Lower leg skin (tissue), 3 donors: Measurements from ENCODE around the gene FOXF1.

Source experiments
- POLR2A ChIP-seq, 2 donors: fragments of 450-650 bp; IDR thresholded peaks; one replicate each; pipeline ENCODE4 v1.6.1; 2016 to 2017; ENCODE audit warnings: antibody characterized with exemption in 2 of 2, mild to moderate bottlenecking in 1 of 2, moderate library complexity in 1 of 2
- TF ChIP-seq, protein P1 (sequence below), 3 donors: fragments of 450-650 bp; IDR thresholded peaks; one replicate each; pipeline ENCODE4 v1.5.1; 2016; ENCODE audit warnings: antibody characterized with exemption in 3 of 3, mild to moderate bottlenecking in 3 of 3, moderate library complexity in 2 of 3

DNA sequence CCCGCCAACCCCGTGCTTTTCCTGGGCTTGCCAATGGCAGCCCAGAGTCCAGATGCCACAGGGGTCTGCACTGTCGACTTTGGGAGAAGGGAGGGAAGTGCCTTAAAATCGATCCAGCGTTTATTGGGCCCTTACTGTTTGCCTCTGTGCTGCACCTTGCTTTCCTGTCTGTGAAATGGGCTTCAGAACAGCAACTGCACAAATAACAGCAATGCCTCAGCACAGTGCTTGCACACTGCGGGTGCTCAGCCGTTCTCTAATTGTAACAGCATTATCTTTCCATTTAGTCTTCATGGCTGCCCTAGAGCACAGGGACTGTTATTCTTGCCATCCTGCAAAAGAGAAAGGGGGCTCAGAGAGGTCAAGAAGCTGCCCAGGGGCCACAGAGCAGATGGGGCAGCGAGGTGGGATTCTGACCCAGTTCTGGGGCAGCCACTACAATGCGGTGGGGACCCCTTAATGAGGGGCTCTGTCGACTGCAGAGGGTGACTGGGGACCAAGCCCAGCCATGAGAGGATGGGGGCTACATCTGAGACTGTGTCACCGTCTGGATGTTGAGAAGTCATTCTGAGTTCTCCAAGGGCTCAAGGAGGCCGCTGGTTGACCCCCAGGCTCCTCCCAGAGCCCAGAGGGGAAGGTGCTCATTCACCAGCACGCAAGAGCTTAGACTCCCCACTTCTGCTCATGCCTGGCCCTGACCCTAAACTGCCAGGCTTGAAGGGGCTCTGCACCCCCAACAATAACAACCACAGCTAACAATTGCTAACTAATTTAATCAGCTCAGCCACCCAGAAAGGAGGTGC lies 9.4 kb upstream of the FOXF1 start:
- TF ChIP-seq POLR2A (IDR thresholded peaks at IDR 0.05), result no peak
- TF ChIP-seq, protein P1, sequence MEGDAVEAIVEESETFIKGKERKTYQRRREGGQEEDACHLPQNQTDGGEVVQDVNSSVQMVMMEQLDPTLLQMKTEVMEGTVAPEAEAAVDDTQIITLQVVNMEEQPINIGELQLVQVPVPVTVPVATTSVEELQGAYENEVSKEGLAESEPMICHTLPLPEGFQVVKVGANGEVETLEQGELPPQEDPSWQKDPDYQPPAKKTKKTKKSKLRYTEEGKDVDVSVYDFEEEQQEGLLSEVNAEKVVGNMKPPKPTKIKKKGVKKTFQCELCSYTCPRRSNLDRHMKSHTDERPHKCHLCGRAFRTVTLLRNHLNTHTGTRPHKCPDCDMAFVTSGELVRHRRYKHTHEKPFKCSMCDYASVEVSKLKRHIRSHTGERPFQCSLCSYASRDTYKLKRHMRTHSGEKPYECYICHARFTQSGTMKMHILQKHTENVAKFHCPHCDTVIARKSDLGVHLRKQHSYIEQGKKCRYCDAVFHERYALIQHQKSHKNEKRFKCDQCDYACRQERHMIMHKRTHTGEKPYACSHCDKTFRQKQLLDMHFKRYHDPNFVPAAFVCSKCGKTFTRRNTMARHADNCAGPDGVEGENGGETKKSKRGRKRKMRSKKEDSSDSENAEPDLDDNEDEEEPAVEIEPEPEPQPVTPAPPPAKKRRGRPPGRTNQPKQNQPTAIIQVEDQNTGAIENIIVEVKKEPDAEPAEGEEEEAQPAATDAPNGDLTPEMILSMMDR (IDR thresholded peaks at IDR 0.05), result no peak
